SKM-1 (cell line): Measurements from ENCODE around the gene TAS2R5.
"Not testable (repeated sequence)": the region's sequence is repeated elsewhere in the genome, so short reads cannot be mapped to it uniquely, and the experiment has no call there.

Source experiments
- DNase-seq: peaks from one replicate; lab custom pipeline; 2025; ENCODE audit not compliant: unreplicated experiment; lab: John Stamatoyannopoulos, UW

The TAS2R5 gene, protein sequence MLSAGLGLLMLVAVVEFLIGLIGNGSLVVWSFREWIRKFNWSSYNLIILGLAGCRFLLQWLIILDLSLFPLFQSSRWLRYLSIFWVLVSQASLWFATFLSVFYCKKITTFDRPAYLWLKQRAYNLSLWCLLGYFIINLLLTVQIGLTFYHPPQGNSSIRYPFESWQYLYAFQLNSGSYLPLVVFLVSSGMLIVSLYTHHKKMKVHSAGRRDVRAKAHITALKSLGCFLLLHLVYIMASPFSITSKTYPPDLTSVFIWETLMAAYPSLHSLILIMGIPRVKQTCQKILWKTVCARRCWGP

DNA sequence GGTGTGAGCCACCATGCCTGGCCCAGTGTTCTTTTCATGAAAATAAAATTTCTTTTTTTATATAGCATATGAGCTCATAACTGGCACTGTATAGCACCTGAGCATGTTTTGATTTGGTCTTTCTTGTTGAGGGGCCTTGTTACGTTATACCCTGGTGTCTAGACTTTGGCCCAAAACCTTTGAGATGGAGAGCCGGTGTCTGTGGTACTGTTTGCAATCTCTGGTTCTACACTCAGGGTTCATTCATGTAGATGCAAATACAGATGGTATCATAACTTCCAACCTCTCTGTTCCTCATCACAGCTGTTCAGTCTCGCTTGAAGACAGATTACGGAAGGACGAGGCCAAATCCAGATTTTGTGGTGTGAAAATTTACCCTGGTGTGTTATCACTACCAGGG lies at the start of gene TAS2R5:
TAS2R5 (plus strand) TSS at position 301 of the 400 bp plus-strand sequence. CDS start 145 bp downstream, outside the sequence.
- DNase-seq = no peak

- no peak for DNase-seq
Observed at GRCh38 chr7:141742229-141742628, 47.8 kb upstream of the TAS2R5 start.

DNA sequence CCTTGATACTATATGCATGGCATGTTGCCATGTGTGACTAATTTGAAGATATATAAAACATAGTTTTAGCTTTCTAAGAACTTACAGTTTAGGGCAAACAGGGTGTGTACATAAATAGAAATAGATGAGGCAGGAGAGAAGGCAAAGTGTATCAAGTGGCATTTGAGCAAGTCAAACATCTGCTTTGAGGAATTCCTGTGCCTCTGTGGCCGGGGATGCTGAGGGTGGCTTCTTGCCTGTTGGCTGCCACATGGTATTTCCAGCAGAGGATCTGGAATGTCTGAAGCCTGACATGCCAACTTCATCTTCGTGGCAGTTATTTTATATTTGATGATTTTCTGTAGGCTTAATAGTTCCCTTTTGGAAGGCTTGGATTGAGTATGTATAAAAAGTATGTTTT lies 45.9 kb upstream of the TAS2R5 start:
- no peak for DNase-seq

DNA sequence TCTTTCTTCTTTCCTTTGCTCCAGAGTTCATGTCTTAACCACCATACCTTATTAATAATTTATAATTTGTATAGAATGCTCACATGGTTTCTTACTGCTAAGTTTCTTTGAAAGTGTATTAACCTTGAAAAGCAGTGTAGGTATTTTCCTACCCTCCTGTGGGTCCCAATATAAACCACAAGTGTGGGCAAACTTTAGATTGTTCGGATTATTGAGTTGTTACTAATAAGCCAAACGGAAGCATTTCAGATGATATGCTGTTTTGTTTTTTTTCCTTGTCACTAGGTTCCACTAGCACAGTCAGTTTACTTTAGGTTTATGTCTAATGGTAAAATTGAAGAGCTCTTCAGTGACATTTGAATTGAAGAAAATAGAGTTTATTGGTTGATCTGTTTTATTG lies 41.6 kb upstream of the TAS2R5 start:
- no peak for DNase-seq

DNA sequence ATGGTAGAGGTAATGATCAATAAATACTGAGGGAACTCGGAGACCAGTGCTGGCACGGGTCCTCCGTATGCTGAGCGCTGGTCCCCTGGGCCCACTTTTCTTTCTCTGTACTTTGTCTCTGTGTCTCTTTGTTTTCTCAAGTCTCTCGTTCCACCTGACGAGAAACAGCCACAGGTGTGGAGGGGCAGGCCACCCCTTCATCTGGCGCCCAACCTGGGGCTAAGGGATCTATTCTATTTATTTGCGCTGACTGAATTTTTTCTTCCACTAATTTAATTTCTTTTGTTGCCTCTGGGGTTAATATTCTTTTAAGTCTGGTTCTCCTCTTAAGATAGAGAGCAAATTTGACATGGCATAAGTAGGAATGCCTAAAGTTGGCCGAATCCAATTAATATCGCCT lies 38.1 kb upstream of the TAS2R5 start:
- DNase-seq = not testable (repeated sequence)

- DNase-seq = no peak
Observed at GRCh38 chr7:141752634-141753033, 37.4 kb upstream of the TAS2R5 start.

DNA sequence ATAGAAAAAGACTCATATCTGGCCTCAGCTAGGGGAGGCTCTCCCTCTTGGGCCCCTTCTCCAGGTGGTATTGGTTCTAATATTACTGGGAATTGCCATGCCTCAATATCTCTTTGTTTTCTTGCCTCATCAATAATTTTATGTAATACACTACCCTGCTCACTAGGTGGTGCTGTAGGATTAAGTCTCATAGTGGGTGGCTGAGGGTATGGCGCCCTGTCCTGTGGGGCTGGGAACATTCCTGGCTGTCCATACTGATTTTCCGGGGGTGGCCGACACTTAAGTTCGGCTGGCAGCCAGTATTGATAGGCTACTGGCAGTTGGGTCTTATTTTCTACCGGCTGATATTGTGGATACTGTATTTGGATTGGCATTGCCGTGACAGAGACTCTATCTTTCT lies 35.1 kb upstream of the TAS2R5 start:
- peak; percentile 8 for DNase-seq

DNA sequence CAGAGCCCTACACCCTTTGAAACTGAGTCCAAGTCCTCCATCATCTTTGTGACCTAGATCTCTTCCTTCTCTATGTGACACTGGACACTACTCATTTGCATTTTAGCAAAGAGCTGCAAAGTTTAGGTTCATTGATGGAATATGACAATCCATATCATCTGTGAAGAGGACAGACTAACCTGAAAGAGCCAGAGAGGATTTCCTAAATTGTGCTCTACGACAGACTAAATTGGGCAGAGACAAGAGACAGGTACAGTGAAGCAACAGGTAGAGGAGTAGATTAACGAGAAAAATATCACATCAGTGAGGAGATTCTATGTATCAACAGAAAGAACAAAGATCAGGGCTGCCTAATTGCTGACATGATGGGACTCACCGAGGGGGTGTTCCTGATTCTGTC lies 26.2 kb upstream of the TAS2R5 start, which contains the start of gene TAS2R3:
TAS2R3 (plus strand) TSS at position 301 of the 400 bp plus-strand sequence; CDS start at position 363, 62 bp downstream.
- DNase-seq = no peak

DNA sequence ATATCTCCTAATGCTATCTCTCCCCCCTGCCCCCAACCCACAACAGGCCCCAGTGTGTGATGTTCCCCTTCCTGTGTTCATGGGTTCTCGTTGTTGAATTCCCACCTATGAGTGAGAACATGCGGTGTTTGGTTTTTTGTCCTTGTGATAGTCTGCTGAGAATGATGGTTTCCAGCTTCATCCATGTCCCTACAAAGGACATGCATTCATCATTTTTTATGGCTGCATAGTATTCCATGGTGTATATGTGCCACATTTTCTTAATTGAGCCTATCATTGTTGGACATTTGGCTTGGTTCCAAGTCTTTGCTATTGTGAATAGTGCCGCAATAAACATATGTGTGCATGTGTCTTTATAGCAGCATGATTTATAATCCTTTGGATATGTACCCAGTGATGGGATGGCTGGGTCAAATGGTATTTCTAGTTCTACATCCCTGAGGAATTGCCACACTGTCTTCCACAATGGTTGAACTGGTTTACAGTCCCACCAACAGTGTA lies 19.9 kb upstream of the TAS2R5 start:
- DNase-seq = not testable (repeated sequence)

GRCh38 chr7:141776374-141776773 lies 13.6 kb upstream of the TAS2R5 start, which contains the start of gene TAS2R4:
TSS of gene TAS2R4 (plus strand) at chr7:141776674. CDS start at chr7:141778489, 1,815 bp downstream.
- no peak for DNase-seq

DNA sequence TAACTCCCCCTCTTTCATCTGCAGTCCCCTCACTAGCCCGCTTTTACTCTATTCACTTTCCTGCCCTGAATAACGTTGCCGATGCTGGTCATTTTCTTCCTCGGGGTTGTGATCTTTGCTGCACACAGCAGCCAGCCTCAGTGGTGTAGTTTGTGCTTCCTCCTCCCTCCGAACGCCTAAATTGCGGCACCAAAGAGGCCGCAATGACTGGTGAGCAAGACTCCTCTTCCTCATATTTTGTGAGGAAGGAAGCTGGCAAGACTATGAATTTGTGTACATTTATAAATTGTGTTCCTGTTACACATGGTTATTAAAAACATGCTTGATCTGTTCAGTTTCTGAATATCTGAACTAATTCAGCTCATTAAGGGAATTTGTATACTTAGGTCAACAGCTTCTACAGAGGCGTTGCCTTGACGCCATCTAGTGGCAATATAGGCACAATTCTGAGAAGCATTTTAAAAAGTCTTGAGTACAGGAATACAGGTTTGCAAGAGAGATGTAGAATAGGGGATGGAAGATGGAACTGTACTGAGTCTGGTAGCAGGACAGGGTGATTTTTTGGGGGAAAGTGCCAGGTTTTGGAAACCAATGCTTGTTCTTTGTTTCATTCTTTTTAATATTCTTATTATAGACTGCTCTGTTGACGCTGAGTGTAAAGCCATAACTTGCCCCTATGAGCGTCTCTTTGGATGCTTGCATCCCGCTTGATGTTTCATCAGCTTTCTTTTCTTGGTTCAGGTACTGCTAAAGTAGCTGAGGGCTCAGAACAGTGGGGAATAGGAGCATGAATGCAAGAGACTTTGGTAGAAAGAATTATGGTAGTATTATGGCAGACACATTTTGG lies 4.1 kb upstream of the TAS2R5 start:
- DNase-seq = peak; percentile 47

- no peak for DNase-seq
Observed at GRCh38 chr7:141788296-141788695, 1.7 kb upstream of the TAS2R5 start.

- no peak for DNase-seq
Observed at GRCh38 chr7:141792526-141792925, 2.5 kb downstream of the TAS2R5 start.

- DNase-seq = no peak
Observed at GRCh38 chr7:141820067-141820466, 30.1 kb downstream of the TAS2R5 start.

DNA sequence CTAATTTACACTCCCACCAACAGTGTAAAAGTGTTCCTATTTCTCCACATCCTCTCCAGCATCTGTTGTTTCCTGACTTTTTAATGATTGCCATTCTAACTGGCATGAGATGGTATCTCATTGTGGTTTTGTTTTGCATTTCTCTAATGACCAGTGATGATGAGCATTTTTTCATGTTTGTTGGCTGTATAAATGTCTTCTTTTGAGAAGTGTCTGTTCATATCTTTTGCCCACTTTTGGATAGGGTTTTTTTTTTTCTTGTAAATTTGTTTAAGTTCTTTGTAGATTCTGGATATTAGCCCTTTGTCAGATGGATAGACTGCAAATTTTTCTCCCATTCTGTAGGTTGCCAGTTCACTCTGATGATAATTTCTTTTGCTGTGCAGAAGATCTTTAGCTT lies 32.4 kb downstream of the TAS2R5 start:
- DNase-seq = not testable (repeated sequence)

DNA sequence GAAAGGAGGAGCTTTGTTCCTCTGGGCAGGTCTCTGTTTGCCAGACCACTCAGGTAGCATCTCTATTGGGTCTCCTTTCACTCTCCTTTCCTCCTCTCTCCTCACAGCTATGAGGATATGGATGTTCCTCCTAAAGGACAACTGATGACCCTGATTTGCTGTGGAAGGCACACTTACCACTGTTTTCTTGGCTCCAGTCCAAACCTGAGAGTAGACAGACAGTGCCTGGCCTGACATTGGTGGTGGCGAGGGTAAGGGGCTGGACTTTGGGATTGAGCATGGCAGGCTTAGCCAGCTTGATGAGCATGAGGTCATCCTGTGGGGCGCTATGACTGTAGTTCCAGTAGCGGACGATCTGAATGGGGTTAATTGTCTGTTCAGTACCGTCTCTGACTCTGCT lies 47.7 kb downstream of the TAS2R5 start:
- no peak for DNase-seq

DNA sequence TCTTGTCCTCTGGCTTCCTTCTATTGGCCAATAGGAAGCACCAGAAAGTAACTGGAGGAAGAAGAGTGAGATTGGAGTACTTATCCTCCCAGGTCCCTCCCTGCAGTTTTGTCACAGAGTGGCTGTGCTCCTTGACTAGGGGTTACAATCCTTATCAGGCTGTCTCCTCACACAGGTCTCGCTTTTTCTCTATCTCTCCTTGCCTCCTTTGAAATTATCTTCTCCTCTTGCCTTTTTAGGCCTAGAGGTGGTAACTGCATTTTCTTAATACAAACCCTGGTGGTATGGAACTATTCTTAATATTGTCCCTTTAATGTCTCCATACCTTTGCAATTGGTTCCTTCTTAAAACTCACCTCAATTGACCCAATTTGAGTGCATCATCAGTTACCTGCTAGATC lies 48.6 kb downstream of the TAS2R5 start:
- no peak for DNase-seq

- no peak for DNase-seq
Observed at GRCh38 chr7:141839256-141839655, 49.2 kb downstream of the TAS2R5 start.

DNA sequence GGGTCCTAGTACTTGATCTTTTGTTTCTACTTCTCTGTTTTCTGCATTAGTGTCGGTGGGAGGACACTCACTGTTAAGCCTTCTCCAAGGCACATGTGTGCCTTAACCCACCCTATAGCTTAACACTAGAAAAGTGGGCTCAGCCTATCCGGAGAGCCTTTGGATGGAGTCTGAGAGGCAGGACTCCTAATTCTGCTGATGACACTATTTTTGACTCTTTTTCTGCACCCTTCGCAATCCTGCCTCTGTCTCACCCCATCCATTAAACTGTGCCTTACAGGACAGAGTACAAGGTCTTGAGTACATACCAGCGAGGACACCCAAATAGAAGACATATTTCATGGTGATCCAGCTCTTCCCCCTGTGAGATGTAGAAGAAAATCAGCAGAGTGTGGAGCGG lies 50.7 kb downstream of the TAS2R5 start:
- no peak for DNase-seq
